ENCODE results near the gene COX7A2L. TPM values are rescaled to one million over a fixed set of nuclear protein-coding genes. Genes with fewer than 3 reads are reported as not detected.

Gene COX7A2L
- total RNA-seq, 1 experiment from 2014 or later, result 132 TPM

- H3K36me3 ChIP-seq (ENCODE audit: control insufficient read depth, insufficient read depth, low read length), result peaks cover 18% of the 10 kb centered on the region
- no peak for TF ChIP-seq TCF7L2 (IDR thresholded peaks at IDR 0.05; ENCODE audit: low read depth, low read length)
- no peak for TF ChIP-seq CTCF (IDR thresholded peaks at IDR 0.05)
- no peak for TF ChIP-seq POLR2AphosphoS5 (IDR thresholded peaks at IDR 0.05; ENCODE audit: low read depth, low read length)
- TF ChIP-seq, protein P1, sequence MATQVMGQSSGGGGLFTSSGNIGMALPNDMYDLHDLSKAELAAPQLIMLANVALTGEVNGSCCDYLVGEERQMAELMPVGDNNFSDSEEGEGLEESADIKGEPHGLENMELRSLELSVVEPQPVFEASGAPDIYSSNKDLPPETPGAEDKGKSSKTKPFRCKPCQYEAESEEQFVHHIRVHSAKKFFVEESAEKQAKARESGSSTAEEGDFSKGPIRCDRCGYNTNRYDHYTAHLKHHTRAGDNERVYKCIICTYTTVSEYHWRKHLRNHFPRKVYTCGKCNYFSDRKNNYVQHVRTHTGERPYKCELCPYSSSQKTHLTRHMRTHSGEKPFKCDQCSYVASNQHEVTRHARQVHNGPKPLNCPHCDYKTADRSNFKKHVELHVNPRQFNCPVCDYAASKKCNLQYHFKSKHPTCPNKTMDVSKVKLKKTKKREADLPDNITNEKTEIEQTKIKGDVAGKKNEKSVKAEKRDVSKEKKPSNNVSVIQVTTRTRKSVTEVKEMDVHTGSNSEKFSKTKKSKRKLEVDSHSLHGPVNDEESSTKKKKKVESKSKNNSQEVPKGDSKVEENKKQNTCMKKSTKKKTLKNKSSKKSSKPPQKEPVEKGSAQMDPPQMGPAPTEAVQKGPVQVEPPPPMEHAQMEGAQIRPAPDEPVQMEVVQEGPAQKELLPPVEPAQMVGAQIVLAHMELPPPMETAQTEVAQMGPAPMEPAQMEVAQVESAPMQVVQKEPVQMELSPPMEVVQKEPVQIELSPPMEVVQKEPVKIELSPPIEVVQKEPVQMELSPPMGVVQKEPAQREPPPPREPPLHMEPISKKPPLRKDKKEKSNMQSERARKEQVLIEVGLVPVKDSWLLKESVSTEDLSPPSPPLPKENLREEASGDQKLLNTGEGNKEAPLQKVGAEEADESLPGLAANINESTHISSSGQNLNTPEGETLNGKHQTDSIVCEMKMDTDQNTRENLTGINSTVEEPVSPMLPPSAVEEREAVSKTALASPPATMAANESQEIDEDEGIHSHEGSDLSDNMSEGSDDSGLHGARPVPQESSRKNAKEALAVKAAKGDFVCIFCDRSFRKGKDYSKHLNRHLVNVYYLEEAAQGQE (IDR thresholded peaks at IDR 0.05; ENCODE audit: insufficient read depth in 1 of 2, low read depth in 2 of 2, low read length in 1 of 2), result no peak
- no peak for TF ChIP-seq SIN3A (IDR thresholded peaks at IDR 0.05; ENCODE audit: borderline replicate concordance, insufficient read depth, low read depth, low read length)
- in situ Hi-C loops (cut with HindIII; ENCODE audit: low pct_unique_long_range_greater_than_20kb, low sequenced_read_pairs) (no loop called here), intact Hi-C loops (cut with micrococcal nuclease; ENCODE audit: unreplicated experiment) (loop anchor here (10.0 kb wide), 1 partner anchor 457 kb away; no protein-coding TSS in a partner anchor)
- no peak overlapping the region for H3K4me3 ChIP-seq (ENCODE audit: low read depth in 2 of 2, low read length in 2 of 2)
- no peaks in the 10 kb centered on the region for H3K4me1 ChIP-seq (ENCODE audit: control insufficient read depth, insufficient read depth, low read length)
- H3K9me3 ChIP-seq (ENCODE audit: control insufficient read depth, insufficient read depth, low read depth, low read length), result no peaks in the 10 kb centered on the region
- no TSS peak for BruUV-seq (replicated peaks)
- no peak overlapping the region for H3K27ac ChIP-seq (ENCODE audit: low read length)
- DNase-seq (ENCODE audit: low read depth, low spot score) (no peak), ATAC-seq (no peak)
- ChIA-PET CTCF (no interaction called here), POLR2A (no interaction called here)
- no peaks in the 10 kb centered on the region for H3K27me3 ChIP-seq (ENCODE audit: control insufficient read depth, insufficient read depth, low read length)
These were observed 39.5 kb downstream of the COX7A2L start for GRCh38 chr2:42321452-42322064.

DNA sequence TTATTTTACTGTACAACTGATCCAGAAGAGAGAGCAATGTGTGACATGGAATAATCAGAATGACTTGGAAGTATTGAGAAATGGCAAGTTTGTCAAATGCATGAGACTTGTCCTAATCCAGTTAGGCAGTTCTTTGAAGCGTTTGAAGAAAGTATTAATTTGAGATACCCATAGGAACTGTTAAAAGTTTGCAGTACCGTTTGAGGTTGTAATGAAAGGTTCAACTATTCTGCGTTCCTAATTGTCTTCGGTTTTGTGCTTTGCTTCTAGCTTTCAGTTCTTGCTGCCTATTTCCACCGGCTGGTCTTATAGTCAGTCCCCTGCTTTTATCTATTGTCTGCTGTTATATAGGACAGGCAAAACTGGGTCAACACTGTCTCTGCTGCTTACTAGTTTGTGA lies 41.8 kb downstream of the COX7A2L start:
- POLR2A ChIA-PET, result interaction anchor here (0.7 kb wide), 1 partner anchor 29 kb away, joined by 3 read pairs; no protein-coding TSS in a partner anchor
- no peaks in the 10 kb centered on the region for H3K27me3 ChIP-seq (ENCODE audit: control insufficient read depth, insufficient read depth, low read length)
- H3K9me3 ChIP-seq (ENCODE audit: control insufficient read depth, insufficient read depth, low read depth, low read length), result no peaks in the 10 kb centered on the region
- CTCF ChIA-PET, result no interaction called here
- H3K4me1 ChIP-seq (ENCODE audit: control insufficient read depth, insufficient read depth, low read length), result no peaks in the 10 kb centered on the region
- peaks cover 21% of the 10 kb centered on the region for H3K36me3 ChIP-seq (ENCODE audit: control insufficient read depth, insufficient read depth, low read length)
- DNase-seq (ENCODE audit: low read depth, low spot score), result no peak
- in situ Hi-C loops (cut with HindIII; ENCODE audit: low pct_unique_long_range_greater_than_20kb, low sequenced_read_pairs) (no loop called here), intact Hi-C loops (cut with micrococcal nuclease; ENCODE audit: unreplicated experiment) (no loop called here)
- no TSS peak for BruUV-seq (replicated peaks)
- TF ChIP-seq TCF7L2 (IDR thresholded peaks at IDR 0.05; ENCODE audit: low read depth, low read length), result no peak
- TF ChIP-seq POLR2AphosphoS5 (IDR thresholded peaks at IDR 0.05; ENCODE audit: low read depth, low read length), result no peak
- TF ChIP-seq, protein P1 (IDR thresholded peaks at IDR 0.05; ENCODE audit: insufficient read depth in 1 of 2, low read depth in 2 of 2, low read length in 1 of 2), result no peak
- TF ChIP-seq SIN3A (IDR thresholded peaks at IDR 0.05; ENCODE audit: borderline replicate concordance, insufficient read depth, low read depth, low read length), result no peak
- TF ChIP-seq CTCF (IDR thresholded peaks at IDR 0.05), result no peak
- no peak for ATAC-seq
- no peak overlapping the region for H3K27ac ChIP-seq (ENCODE audit: low read length)
- H3K4me3 ChIP-seq (ENCODE audit: low read depth in 2 of 2, low read length in 2 of 2), result no peak overlapping the region

Measured in Panc1 (cell line).